ENCODE results near the gene SLC35C1. TPM values are rescaled to one million over a fixed set of nuclear protein-coding genes. Genes with fewer than 3 reads are reported as not detected.

The SLC35C1 gene
- total RNA-seq, 2 donors from 2014 or later: 14.1 to 20.6 TPM

DNA sequence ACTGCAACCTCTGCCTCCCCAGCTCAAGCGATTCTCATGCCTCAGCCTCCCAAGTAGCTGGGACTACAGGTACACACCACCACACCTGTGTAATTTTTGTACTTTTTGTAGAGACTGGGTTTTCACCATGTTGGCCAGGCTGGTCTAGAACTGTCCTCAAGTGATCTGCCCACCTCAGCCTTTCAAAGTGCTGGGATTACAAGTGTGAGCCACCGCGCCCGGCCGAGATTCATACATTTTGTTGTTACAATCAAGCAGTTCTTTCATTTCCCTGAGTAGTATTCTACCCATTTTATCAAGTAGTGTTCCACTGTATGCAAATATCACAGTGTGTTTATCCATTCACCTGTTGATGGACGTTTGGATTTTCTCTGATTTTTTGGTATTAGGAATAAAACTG, 26.6 kb upstream of the SLC35C1 start:
- Histone ChIP-seq H3K4me3 (no peak overlapping the region), H3K36me3 (no peaks in the 10 kb centered on the region), H3K4me1 (replicated peaks) (no peaks in the 10 kb centered on the region), H3K27ac (no peak overlapping the region), H3K27me3 (replicated peaks; ENCODE audit: insufficient read depth) (no peaks in the 10 kb centered on the region), H3K9me3 (no peaks in the 10 kb centered on the region)
- no peak for TF ChIP-seq POLR2A (IDR thresholded peaks at IDR 0.05)
- TF ChIP-seq, protein P1, sequence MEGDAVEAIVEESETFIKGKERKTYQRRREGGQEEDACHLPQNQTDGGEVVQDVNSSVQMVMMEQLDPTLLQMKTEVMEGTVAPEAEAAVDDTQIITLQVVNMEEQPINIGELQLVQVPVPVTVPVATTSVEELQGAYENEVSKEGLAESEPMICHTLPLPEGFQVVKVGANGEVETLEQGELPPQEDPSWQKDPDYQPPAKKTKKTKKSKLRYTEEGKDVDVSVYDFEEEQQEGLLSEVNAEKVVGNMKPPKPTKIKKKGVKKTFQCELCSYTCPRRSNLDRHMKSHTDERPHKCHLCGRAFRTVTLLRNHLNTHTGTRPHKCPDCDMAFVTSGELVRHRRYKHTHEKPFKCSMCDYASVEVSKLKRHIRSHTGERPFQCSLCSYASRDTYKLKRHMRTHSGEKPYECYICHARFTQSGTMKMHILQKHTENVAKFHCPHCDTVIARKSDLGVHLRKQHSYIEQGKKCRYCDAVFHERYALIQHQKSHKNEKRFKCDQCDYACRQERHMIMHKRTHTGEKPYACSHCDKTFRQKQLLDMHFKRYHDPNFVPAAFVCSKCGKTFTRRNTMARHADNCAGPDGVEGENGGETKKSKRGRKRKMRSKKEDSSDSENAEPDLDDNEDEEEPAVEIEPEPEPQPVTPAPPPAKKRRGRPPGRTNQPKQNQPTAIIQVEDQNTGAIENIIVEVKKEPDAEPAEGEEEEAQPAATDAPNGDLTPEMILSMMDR (IDR thresholded peaks at IDR 0.05): no peak
- TF ChIP-seq POLR2AphosphoS5 (IDR thresholded peaks at IDR 0.05): no peak
- intact Hi-C loops (cut with DNase I): loop anchor here (10.0 kb wide), 3 partner anchors 124 to 404 kb away; no protein-coding TSS in a partner anchor
- DNase-seq (ENCODE audit: low spot score): no peak
- 90% methylated on average over 6 of the region's 6 CpGs for WGBS

DNA sequence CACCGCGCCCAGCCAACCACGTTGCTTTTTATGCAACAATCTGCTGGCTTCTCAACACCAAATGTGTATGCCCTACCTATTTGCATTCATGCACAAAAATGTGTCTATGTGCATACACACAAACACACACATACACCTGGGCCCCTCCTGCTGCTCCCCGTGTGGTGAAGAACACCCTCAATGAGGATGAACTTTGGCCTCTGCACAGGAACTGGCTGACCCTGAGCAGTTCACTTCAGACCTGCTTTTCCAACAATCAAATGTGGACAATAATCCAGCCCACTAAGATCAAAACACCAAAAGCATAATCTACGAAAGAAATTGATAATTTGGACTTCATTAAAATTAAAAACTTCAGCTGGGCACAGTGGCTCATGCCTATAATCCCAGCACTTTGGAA, 25.3 kb upstream of the SLC35C1 start:
- Histone ChIP-seq H3K9me3 (no peaks in the 10 kb centered on the region), H3K36me3 (no peaks in the 10 kb centered on the region), H3K27me3 (replicated peaks; ENCODE audit: insufficient read depth) (no peaks in the 10 kb centered on the region), H3K4me3 (no peak overlapping the region), H3K4me1 (replicated peaks) (no peaks in the 10 kb centered on the region), H3K27ac (no peak overlapping the region)
- intact Hi-C loops (cut with DNase I): loop anchor here (10.0 kb wide), 3 partner anchors 125 to 405 kb away; no protein-coding TSS in a partner anchor
- no peak for DNase-seq (ENCODE audit: low spot score)
- TF ChIP-seq POLR2A (IDR thresholded peaks at IDR 0.05) (no peak), POLR2AphosphoS5 (IDR thresholded peaks at IDR 0.05) (no peak)
- TF ChIP-seq, protein P1 (IDR thresholded peaks at IDR 0.05): no peak
- 92% methylated on average over 5 of the region's 5 CpGs for WGBS

DNA sequence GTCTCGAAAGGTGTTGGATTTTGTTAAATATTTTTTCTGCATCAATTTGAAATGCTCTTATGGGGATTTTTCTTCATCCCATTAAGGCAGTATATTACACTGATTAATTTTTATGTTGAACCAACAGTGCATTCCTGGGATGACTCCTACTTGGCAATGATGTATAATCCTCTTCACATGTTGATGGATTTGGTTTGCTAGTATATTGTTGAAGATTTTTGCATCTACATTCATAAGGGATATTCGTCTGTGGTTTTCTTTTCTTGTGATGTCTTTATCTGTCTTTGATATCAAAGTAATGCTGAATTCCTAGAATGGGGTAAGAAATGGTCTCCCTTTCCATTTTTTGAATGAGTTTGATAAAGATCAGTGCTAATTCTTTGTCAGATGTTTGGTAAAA, 18.7 kb upstream of the SLC35C1 start:
- H3K36me3 ChIP-seq: no peaks in the 10 kb centered on the region
- DNase-seq (ENCODE audit: low spot score): no peak
- no peak overlapping the region for H3K27ac ChIP-seq
- no peaks in the 10 kb centered on the region for H3K9me3 ChIP-seq
- WGBS: 87% methylated on average over 2 of the region's 2 CpGs
- H3K4me1 ChIP-seq (replicated peaks): no peaks in the 10 kb centered on the region
- no peak overlapping the region for H3K4me3 ChIP-seq
- no peak for TF ChIP-seq POLR2AphosphoS5 (IDR thresholded peaks at IDR 0.05)
- TF ChIP-seq, protein P1 (IDR thresholded peaks at IDR 0.05): no peak
- TF ChIP-seq POLR2A (IDR thresholded peaks at IDR 0.05): no peak
- no peaks in the 10 kb centered on the region for H3K27me3 ChIP-seq (replicated peaks; ENCODE audit: insufficient read depth)
- intact Hi-C loops (cut with DNase I): no loop called here

DNA sequence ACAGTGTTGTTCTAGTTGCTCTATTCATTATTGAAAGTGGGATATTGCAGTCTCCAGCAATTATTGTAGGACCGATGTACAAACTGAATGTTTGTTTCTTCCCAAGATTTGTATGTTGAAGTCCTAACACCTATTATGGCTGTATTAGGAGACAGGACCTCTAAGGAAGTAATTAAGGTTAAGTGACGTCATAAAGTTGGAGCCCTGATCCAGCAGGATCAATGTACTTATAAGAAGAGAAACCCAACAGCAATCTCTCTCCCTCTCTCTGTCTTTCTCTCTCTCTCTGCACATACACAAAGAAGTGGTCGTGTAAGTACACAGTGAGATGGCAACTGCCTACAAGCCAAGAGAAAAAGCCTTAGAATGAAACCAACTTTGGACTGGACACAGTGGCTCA, 16.1 kb upstream of the SLC35C1 start:
- 76% methylated on average over 3 of the region's 3 CpGs for WGBS
- H3K4me1 ChIP-seq (replicated peaks): no peaks in the 10 kb centered on the region
- DNase-seq (ENCODE audit: low spot score): no peak
- no peaks in the 10 kb centered on the region for H3K36me3 ChIP-seq
- intact Hi-C loops (cut with DNase I): no loop called here
- TF ChIP-seq POLR2A (IDR thresholded peaks at IDR 0.05): no peak
- TF ChIP-seq, protein P1 (IDR thresholded peaks at IDR 0.05): no peak
- no peak for TF ChIP-seq POLR2AphosphoS5 (IDR thresholded peaks at IDR 0.05)
- no peak overlapping the region for H3K27ac ChIP-seq
- H3K9me3 ChIP-seq: no peaks in the 10 kb centered on the region
- H3K4me3 ChIP-seq: no peak overlapping the region
- no peaks in the 10 kb centered on the region for H3K27me3 ChIP-seq (replicated peaks; ENCODE audit: insufficient read depth)

DNA sequence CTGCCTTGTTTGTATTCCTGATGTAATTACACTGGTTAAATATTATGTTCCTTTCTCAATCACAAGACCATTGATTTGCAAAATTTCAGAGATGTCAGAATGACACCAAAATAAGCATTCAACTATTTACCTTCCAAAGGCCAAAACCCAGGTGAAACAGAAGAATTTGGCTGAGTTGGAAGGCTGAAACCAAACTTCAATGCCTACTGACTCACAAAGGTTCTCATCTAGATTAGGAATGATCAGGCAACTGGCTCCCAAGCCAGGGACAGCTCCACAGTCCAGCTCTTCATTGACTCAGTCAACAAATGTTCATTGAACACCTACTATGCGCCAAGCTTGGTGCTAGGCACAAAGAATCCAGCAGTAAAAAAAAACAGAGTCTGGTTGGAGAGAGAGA, 13.4 kb upstream of the SLC35C1 start:
- Histone ChIP-seq H3K4me1 (replicated peaks) (no peaks in the 10 kb centered on the region), H3K4me3 (no peak overlapping the region), H3K36me3 (no peaks in the 10 kb centered on the region), H3K27me3 (replicated peaks; ENCODE audit: insufficient read depth) (no peaks in the 10 kb centered on the region), H3K9me3 (no peaks in the 10 kb centered on the region), H3K27ac (no peak overlapping the region)
- DNase-seq (ENCODE audit: low spot score): no peak
- intact Hi-C loops (cut with DNase I): no loop called here
- WGBS: 88% methylated on average over 1 of the region's 1 CpG
- TF ChIP-seq, protein P1 (IDR thresholded peaks at IDR 0.05): no peak
- no peak for TF ChIP-seq POLR2AphosphoS5 (IDR thresholded peaks at IDR 0.05)
- no peak for TF ChIP-seq POLR2A (IDR thresholded peaks at IDR 0.05)
